GM12874 (cell line): ENCODE data around the gene NEURL2.

Experiments used
- CTCF ChIP-seq: IDR thresholded peaks from 2 replicates; pipeline ENCODE4 v1.5.1; 2011; ENCODE audit warnings: low read depth, mild to moderate bottlenecking, control low read depth, low read length, moderate library complexity; ENCODE audit not compliant: insufficient read depth

NEURL2 gene

GRCh38 chr20:45848969-45849582 lies 41.9 kb downstream of the NEURL2 start:
- no peak for TF ChIP-seq CTCF

GRCh38 chr20:45848421-45848820 lies 42.6 kb downstream of the NEURL2 start:
- TF ChIP-seq CTCF = no peak

- TF ChIP-seq CTCF = no peak
These were observed 45.6 kb downstream of the NEURL2 start for GRCh38 chr20:45845452-45845851.

GRCh38 chr20:45843506-45843905 lies 47.5 kb downstream of the NEURL2 start:
- TF ChIP-seq CTCF = no peak

- TF ChIP-seq CTCF = no peak
These were observed 48.7 kb downstream of the NEURL2 start for GRCh38 chr20:45842169-45842812.

GRCh38 chr20:45841407-45842129 lies 49.4 kb downstream of the NEURL2 start:
- no peak for TF ChIP-seq CTCF

- no peak for TF ChIP-seq CTCF
These were observed 50.3 kb downstream of the NEURL2 start for GRCh38 chr20:45840700-45841198.
